Keratinocyte (primary cell): Measurements from ENCODE around the gene CCDC18. TPM values are rescaled to one million over a fixed set of nuclear protein-coding genes. Genes with fewer than 3 reads are reported as not detected.

Experiments used
- DNase-seq: peaks from one replicate; pipeline ENCODE4 v3.0.0-alpha.2; 2011; ENCODE audit warnings: low read depth, missing footprints, low spot score
- FAIRE-seq: peaks from 2 replicates; lab custom pipeline; 2011; peaks lifted over from hg19 to GRCh38; lab: Jason Lieb, UNC
- H2AFZ ChIP-seq: 2 replicates; pipeline ENCODE4 v1.6.0; 2012; ENCODE audit warnings: low read length, control low read depth, inconsistent platforms; ENCODE audit not compliant: control insufficient read depth
- H3K27ac ChIP-seq: 2 replicates; pipeline ENCODE4 v1.5.1; 2011; ENCODE audit warnings: low read length; ENCODE audit not compliant: control insufficient read depth, insufficient read depth
- H3K27me3 ChIP-seq: 3 replicates; pipeline ENCODE4 v1.6.0; 2011; ENCODE audit warnings: low read length; ENCODE audit not compliant: control insufficient read depth, insufficient read depth; ENCODE audit errors: extremely low read depth
- H3K36me3 ChIP-seq, 2 experiments: 2 replicates in 1 of 2; 3 replicates in 1 of 2; pipeline ENCODE4 v1.5.1; 2011; ENCODE audit warnings: low read length in 2 of 2, mild to moderate bottlenecking in 1 of 2; ENCODE audit not compliant: control insufficient read depth in 2 of 2, insufficient read depth in 2 of 2; ENCODE audit errors: extremely low read depth in 1 of 2
- H3K4me1 ChIP-seq: 3 replicates; pipeline ENCODE4 v1.5.1; 2011; ENCODE audit warnings: low read length; ENCODE audit not compliant: control insufficient read depth, insufficient read depth; ENCODE audit errors: extremely low read depth
- H3K4me2 ChIP-seq: 3 replicates; pipeline ENCODE4 v1.6.0; 2011; ENCODE audit warnings: low read depth, low read length; ENCODE audit not compliant: control insufficient read depth, insufficient read depth; ENCODE audit errors: extremely low read depth
- H3K4me3 ChIP-seq, 3 experiments: fragments of 200-600 bp in 1 of 3; sonication (generic) in 1 of 3; 2 replicates in 2 of 3; 3 replicates in 1 of 3; pipeline ENCODE4 v1.5.1; 2011 to 2016; ENCODE audit warnings: low read length in 3 of 3, mild to moderate bottlenecking in 3 of 3, control low read depth in 2 of 3, inconsistent platforms in 1 of 3, low read depth in 1 of 3, mixed read lengths in 1 of 3, mixed run types in 1 of 3, moderate library complexity in 1 of 3; ENCODE audit not compliant: control insufficient read depth in 2 of 3, insufficient read depth in 2 of 3; ENCODE audit errors: extremely low read depth in 1 of 3
- H3K79me2 ChIP-seq: 2 replicates; pipeline ENCODE4 v1.6.0; 2012; ENCODE audit warnings: low read length; ENCODE audit not compliant: control insufficient read depth, insufficient read depth
- H3K9ac ChIP-seq: 3 replicates; pipeline ENCODE4 v1.6.0; 2011; ENCODE audit warnings: low read length; ENCODE audit not compliant: control insufficient read depth, insufficient read depth; ENCODE audit errors: extremely low read depth
- H3K9me1 ChIP-seq: 3 replicates; pipeline ENCODE4 v1.6.0; 2011; ENCODE audit warnings: low read length; ENCODE audit not compliant: control insufficient read depth, insufficient read depth; ENCODE audit errors: extremely low read depth
- H3K9me3 ChIP-seq: 2 replicates; pipeline ENCODE4 v1.5.1; 2012; ENCODE audit warnings: low read depth, low read length; ENCODE audit not compliant: control insufficient read depth
- H4K20me1 ChIP-seq: 3 replicates; pipeline ENCODE4 v1.6.0; 2011; ENCODE audit warnings: low read length; ENCODE audit not compliant: control insufficient read depth, insufficient read depth; ENCODE audit errors: extremely low read depth
- CTCF ChIP-seq, 3 experiments: IDR thresholded peaks in 1 of 3; conservative IDR thresholded peaks in 1 of 3; optimal IDR thresholded peaks in 1 of 3; 2 replicates in 2 of 3; 3 replicates in 1 of 3; pipeline versions ENCODE3 to v1.5.1; 2011; ENCODE audit warnings: low read length in 3 of 3, mild to moderate bottlenecking in 3 of 3, moderate library complexity in 2 of 3, control low read depth in 1 of 3, inconsistent platforms in 1 of 3; ENCODE audit not compliant: insufficient read depth in 2 of 3; ENCODE audit errors: extremely low read depth in 1 of 3
- EZH2 ChIP-seq: IDR thresholded peaks from one replicate; pipeline ENCODE4 v1.6.1; 2012; ENCODE audit warnings: inconsistent platforms, mild to moderate bottlenecking, low read length, moderate library complexity
- dilution Hi-C: fragments of 300-500 bp; cut with MboI; formaldehyde crosslinking; loops from one replicate; pipeline ENCODE4 v1.7.0; 2020; ENCODE audit warnings: low sequenced_read_pairs; ENCODE audit not compliant: extremely low pct_ligation_motif_present
- polyA plus RNA-seq, 5 experiments: library from polyadenylated mRNA; depleted of rRNA in 3 of 5; stranded (reverse) in 3 of 5; stranded (forward) in 1 of 5; unstranded in 1 of 5; fragments of >200 nt; gene quantifications; 1 replicate in 1 of 5; 2 replicates in 3 of 5; 3 replicates in 1 of 5; pipeline versions ENCODE4 v1.2.1 to v1.2.3, GENCODE V29; 2011 to 2012; ENCODE audit warnings: missing spikeins in 2 of 5, low read depth in 1 of 5, low replicate concordance in 1 of 5

CCDC18 gene
- polyA plus RNA-seq, 1 donor (not counting 4 experiments of a cell fraction or from before 2014, with no cell fraction given): 6.0 TPM

GRCh38 chr1:93205892-93206566 is 25.5 kb downstream of the CCDC18 start:
- H3K4me1 ChIP-seq: no peaks in the 10 kb centered on the region
- dilution Hi-C loops: no loop called here
- H3K9me3 ChIP-seq: no peaks in the 10 kb centered on the region
- no peaks in the 10 kb centered on the region for H4K20me1 ChIP-seq
- no peak for FAIRE-seq
- no peak for DNase-seq
- H3K27me3 ChIP-seq: no peaks in the 10 kb centered on the region
- no peak overlapping the region for H3K4me3 ChIP-seq
- H3K36me3 ChIP-seq: peaks cover 2 to 10% of the 10 kb centered on the region in 2 experiments
- no peak overlapping the region for H3K4me2 ChIP-seq
- no peak overlapping the region for H2AFZ ChIP-seq
- H3K9ac ChIP-seq: no peak overlapping the region
- no peaks in the 10 kb centered on the region for H3K9me1 ChIP-seq
- H3K79me2 ChIP-seq: no peaks in the 10 kb centered on the region
- TF ChIP-seq CTCF (optimal IDR thresholded peaks at IDR 0.05 in 1 of 3, IDR thresholded peaks at IDR 0.05 in 1 of 3, conservative IDR thresholded peaks at IDR 0.05 in 1 of 3; ENCODE audit: extremely low read depth in 1 of 3, insufficient read depth in 2 of 3, low read length in 3 of 3): no peak
- no peak for TF ChIP-seq EZH2
- no peak overlapping the region for H3K27ac ChIP-seq

GRCh38 chr1:93206567-93206954 is 26.0 kb downstream of the CCDC18 start:
- Histone ChIP-seq H3K4me2 (no peak overlapping the region), H3K79me2 (no peaks in the 10 kb centered on the region), H2AFZ (no peak overlapping the region), H3K4me3 (no peak overlapping the region), H3K27ac (no peak overlapping the region), H3K9ac (no peak overlapping the region), H3K27me3 (no peaks in the 10 kb centered on the region), H3K9me1 (no peaks in the 10 kb centered on the region), H3K36me3 (peaks cover 2 to 10% of the 10 kb centered on the region in 2 experiments), H3K4me1 (no peaks in the 10 kb centered on the region), H4K20me1 (no peaks in the 10 kb centered on the region), H3K9me3 (no peaks in the 10 kb centered on the region)
- DNase-seq: no peak
- no peak for TF ChIP-seq CTCF (optimal IDR thresholded peaks at IDR 0.05 in 1 of 3, IDR thresholded peaks at IDR 0.05 in 1 of 3, conservative IDR thresholded peaks at IDR 0.05 in 1 of 3; ENCODE audit: extremely low read depth in 1 of 3, insufficient read depth in 2 of 3, low read length in 3 of 3)
- no peak for TF ChIP-seq EZH2
- dilution Hi-C loops: no loop called here
- FAIRE-seq: no peak
